ENCODE measurements around the gene CBX1. TPM values are rescaled to one million over a fixed set of nuclear protein-coding genes. Genes with fewer than 3 reads are reported as not detected.

Gene CBX1
- total and polyA plus RNA-seq, 2 of the 4 experiments (the other 2 are of a cell fraction) = 35.0 to 54.9 TPM

DNA sequence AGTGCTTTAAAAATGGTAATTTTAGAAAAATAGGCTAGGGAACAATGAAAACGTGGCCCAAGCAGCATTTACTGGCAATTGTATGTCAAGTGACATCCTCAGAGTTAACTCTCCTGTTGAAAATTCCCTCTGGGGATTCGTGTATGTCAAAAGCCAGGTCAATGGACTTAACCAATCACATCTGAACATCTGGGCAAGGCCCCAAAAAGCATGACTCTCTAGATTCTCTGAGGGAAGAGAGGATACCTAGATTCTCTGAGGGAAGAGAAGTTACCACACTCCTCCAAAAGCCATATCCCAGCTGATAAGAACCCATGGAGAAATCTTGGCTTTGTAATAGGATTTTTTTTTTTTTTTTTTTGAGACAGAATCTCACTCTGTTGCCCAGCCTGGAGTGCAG, 29.6 kb downstream of the CBX1 start:
- DNase-seq = peak; percentile 36
- POLR2A ChIA-PET (ENCODE audit: unreplicated experiment) = interaction anchor here (0.6 kb wide), 1 partner anchor 94 kb away, joined by 5 read pairs; no protein-coding TSS in a partner anchor
- no peak overlapping the region for H2BK15ac ChIP-seq (ENCODE audit: low read depth, low read length)
- no peak overlapping the region for H3K27ac ChIP-seq (ENCODE audit: insufficient read depth, low read length)
- no peak overlapping the region for H3K23ac ChIP-seq (ENCODE audit: low read depth, low read length)
- no peak overlapping the region for H3K18ac ChIP-seq (ENCODE audit: low read depth, low read length)
- no peak overlapping the region for H2AK5ac ChIP-seq (ENCODE audit: low read depth, low read length)
- no peak overlapping the region for H2BK5ac ChIP-seq (ENCODE audit: low read depth, low read length, poor library complexity, severe bottlenecking)
- whole genome bisulfite sequencing, 2 experiments (ENCODE audit: extremely low coverage in 2 of 2, insufficient read length in 1 of 2) = no CpG with 5 or more reads among the region's 2 CpGs
- H3K4me3 ChIP-seq (ENCODE audit: insufficient read depth, low read depth, low read length) = no peak overlapping the region
- TF ChIP-seq SMC3 (IDR thresholded peaks at IDR 0.05; ENCODE audit: low read depth, low read length) (no peak), FOS (IDR thresholded peaks at IDR 0.05; ENCODE audit: low read depth, low read length) (no peak), CHD1 (IDR thresholded peaks at IDR 0.05; ENCODE audit: low read depth, low read length) (no peak), MXI1 (IDR thresholded peaks at IDR 0.05; ENCODE audit: borderline replicate concordance, low read depth, low read length) (no peak), BHLHE40 (IDR thresholded peaks at IDR 0.05; ENCODE audit: low read depth, low read length) (no peak), CEBPB (IDR thresholded peaks at IDR 0.05; ENCODE audit: low read depth, low read length) (no peak), RAD21 (IDR thresholded peaks at IDR 0.05; ENCODE audit: low read length) (no peak), NFE2L2 (IDR thresholded peaks at IDR 0.05; ENCODE audit: low read depth, low read length) (no peak), MAZ (IDR thresholded peaks at IDR 0.05; ENCODE audit: borderline replicate concordance, low read depth, low read length) (no peak)
- TF ChIP-seq, protein P1, sequence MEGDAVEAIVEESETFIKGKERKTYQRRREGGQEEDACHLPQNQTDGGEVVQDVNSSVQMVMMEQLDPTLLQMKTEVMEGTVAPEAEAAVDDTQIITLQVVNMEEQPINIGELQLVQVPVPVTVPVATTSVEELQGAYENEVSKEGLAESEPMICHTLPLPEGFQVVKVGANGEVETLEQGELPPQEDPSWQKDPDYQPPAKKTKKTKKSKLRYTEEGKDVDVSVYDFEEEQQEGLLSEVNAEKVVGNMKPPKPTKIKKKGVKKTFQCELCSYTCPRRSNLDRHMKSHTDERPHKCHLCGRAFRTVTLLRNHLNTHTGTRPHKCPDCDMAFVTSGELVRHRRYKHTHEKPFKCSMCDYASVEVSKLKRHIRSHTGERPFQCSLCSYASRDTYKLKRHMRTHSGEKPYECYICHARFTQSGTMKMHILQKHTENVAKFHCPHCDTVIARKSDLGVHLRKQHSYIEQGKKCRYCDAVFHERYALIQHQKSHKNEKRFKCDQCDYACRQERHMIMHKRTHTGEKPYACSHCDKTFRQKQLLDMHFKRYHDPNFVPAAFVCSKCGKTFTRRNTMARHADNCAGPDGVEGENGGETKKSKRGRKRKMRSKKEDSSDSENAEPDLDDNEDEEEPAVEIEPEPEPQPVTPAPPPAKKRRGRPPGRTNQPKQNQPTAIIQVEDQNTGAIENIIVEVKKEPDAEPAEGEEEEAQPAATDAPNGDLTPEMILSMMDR (conservative IDR thresholded peaks at IDR 0.05; ENCODE audit: low read depth, low read length) = no peak
- TF ChIP-seq, protein P2, sequence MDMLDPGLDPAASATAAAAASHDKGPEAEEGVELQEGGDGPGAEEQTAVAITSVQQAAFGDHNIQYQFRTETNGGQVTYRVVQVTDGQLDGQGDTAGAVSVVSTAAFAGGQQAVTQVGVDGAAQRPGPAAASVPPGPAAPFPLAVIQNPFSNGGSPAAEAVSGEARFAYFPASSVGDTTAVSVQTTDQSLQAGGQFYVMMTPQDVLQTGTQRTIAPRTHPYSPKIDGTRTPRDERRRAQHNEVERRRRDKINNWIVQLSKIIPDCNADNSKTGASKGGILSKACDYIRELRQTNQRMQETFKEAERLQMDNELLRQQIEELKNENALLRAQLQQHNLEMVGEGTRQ (IDR thresholded peaks at IDR 0.05; ENCODE audit: low read depth, low read length) = no peak
- TF ChIP-seq, protein P3, sequence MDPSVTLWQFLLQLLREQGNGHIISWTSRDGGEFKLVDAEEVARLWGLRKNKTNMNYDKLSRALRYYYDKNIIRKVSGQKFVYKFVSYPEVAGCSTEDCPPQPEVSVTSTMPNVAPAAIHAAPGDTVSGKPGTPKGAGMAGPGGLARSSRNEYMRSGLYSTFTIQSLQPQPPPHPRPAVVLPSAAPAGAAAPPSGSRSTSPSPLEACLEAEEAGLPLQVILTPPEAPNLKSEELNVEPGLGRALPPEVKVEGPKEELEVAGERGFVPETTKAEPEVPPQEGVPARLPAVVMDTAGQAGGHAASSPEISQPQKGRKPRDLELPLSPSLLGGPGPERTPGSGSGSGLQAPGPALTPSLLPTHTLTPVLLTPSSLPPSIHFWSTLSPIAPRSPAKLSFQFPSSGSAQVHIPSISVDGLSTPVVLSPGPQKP (IDR thresholded peaks at IDR 0.05; ENCODE audit: borderline replicate concordance, low read depth, low read length) = no peak
- H4K5ac ChIP-seq (ENCODE audit: low read depth, low read length) = no peak overlapping the region
- CTCF ChIA-PET = no interaction called here
- no peak overlapping the region for H2AK9ac ChIP-seq (replicated peaks; ENCODE audit: low read depth, low read length, poor library complexity)
- H2BK20ac ChIP-seq (ENCODE audit: low read depth, low read length) = no peak overlapping the region
- H3K14ac ChIP-seq (replicated peaks; ENCODE audit: low read depth, low read length) = no peak overlapping the region
- H3K4ac ChIP-seq (ENCODE audit: low read depth, low read length) = no peak overlapping the region
- H3K36me3 ChIP-seq (ENCODE audit: control insufficient read depth, insufficient read depth, low read length) = peaks cover 39% of the 10 kb centered on the region
- H3K27me3 ChIP-seq (ENCODE audit: control insufficient read depth, insufficient read depth, low read length) = no peaks in the 10 kb centered on the region
- H3K9ac ChIP-seq (ENCODE audit: low read depth, low read length) = no peak overlapping the region
- dilution Hi-C loops (cut with HindIII; ENCODE audit: low sequenced_read_pairs, unreplicated experiment) = no loop called here
- peaks cover 5% of the 10 kb centered on the region; the same call in 1 of the 2 replicates for H4K20me1 ChIP-seq (ENCODE audit: insufficient read depth, low read length)
- H3K9me3 ChIP-seq (ENCODE audit: control insufficient read depth, insufficient read depth, low read length) = no peaks in the 10 kb centered on the region
- peaks cover 4% of the 10 kb centered on the region for H3K4me1 ChIP-seq (ENCODE audit: control insufficient read depth, insufficient read depth, low read length)
- ATAC-seq (ENCODE audit: low read depth) = no peak
- intact Hi-C loops (cut with micrococcal nuclease) = no loop called here
- no peak overlapping the region for H3K56ac ChIP-seq (ENCODE audit: extremely low read depth, insufficient read depth, low read length)
- H3K79me1 ChIP-seq (ENCODE audit: low read depth in 1 of 2, low read length in 2 of 2) = peaks cover 34 to 38% of the 10 kb centered on the region in 2 experiments
- BruUV-seq (replicated peaks) = no TSS peak
- H3K9me1 ChIP-seq (ENCODE audit: insufficient read depth, low read length) = no peaks in the 10 kb centered on the region
- no peak overlapping the region for H2AFZ ChIP-seq (replicated peaks; ENCODE audit: low read length, poor library complexity)
- no peak overlapping the region for H3K4me2 ChIP-seq (ENCODE audit: low read depth, low read length)
- no peak overlapping the region for H4K91ac ChIP-seq (ENCODE audit: insufficient read depth, low read depth, low read length)
- H4K8ac ChIP-seq (ENCODE audit: low read depth in 2 of 2, low read length in 2 of 2) = no peak overlapping the region
- no peak overlapping the region for H2BK120ac ChIP-seq (ENCODE audit: low read depth, low read length)
- in situ Hi-C loops (cut with MboI; ENCODE audit: low sequenced_read_pairs) = no loop called here
